HUES6 (cell line): ENCODE results near the gene PRIMA1.

Experiments
- H3K27ac ChIP-seq: 2 replicates; pipeline ENCODE4 v1.7.0; 2013; ENCODE audit warnings: low read depth, mild to moderate bottlenecking, low read length, inconsistent platforms
- H3K27me3 ChIP-seq: 2 replicates; pipeline ENCODE4 v1.6.1; 2013; ENCODE audit warnings: low read length; ENCODE audit not compliant: control insufficient read depth, insufficient read depth
- H3K36me3 ChIP-seq: 2 replicates; pipeline ENCODE4 v1.6.1; 2013; ENCODE audit warnings: low read length; ENCODE audit not compliant: control insufficient read depth, insufficient read depth
- H3K4me1 ChIP-seq: 2 replicates; pipeline ENCODE4 v1.6.1; 2013; ENCODE audit warnings: low read length; ENCODE audit not compliant: control insufficient read depth, insufficient read depth
- H3K4me3 ChIP-seq: 2 replicates; pipeline ENCODE4 v1.5.1; 2013; ENCODE audit warnings: low read depth, low read length
- H3K9ac ChIP-seq: one replicate; pipeline ENCODE4 v1.6.1; 2013; ENCODE audit warnings: mild to moderate bottlenecking, low read length
- H3K9me3 ChIP-seq: 2 replicates; pipeline ENCODE4 v1.6.1; 2013; ENCODE audit warnings: low read depth, low read length; ENCODE audit not compliant: control insufficient read depth, insufficient read depth

Gene PRIMA1, protein sequence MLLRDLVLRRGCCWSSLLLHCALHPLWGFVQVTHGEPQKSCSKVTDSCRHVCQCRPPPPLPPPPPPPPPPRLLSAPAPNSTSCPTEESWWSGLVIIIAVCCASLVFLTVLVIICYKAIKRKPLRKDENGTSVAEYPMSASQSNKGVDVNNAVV

DNA sequence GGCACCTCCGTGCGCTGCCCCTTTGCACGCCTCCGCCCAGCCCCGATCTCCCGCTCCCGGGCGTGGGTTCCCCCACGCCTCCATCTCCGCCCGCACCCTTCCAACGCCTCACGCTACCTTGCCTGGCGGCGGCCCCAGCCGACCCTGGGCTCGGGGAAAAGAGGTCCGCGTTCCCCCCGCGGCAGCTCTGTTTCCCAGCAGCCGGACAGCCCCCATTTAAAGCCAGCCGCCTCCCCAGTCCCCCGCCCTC is at the start of gene PRIMA1:
PRIMA1 (minus strand) TSS at position 193 of the 250 bp plus-strand sequence. CDS start 767 bp downstream, outside the sequence.
- Histone ChIP-seq H3K9ac (peak within 1 kb of the TSS; percentile 55), H3K36me3 (no peaks in the 10 kb centered on the region), H3K4me1 (peaks cover 11% of the 10 kb centered on the region), H3K9me3 (no peaks in the 10 kb centered on the region), H3K27ac (peak within 1 kb of the TSS; percentile 41; the same call in 1 of the 2 replicates), H3K27me3 (peaks cover 37% of the 10 kb centered on the region), H3K4me3 (peak within 1 kb of the TSS; percentile 74)

DNA sequence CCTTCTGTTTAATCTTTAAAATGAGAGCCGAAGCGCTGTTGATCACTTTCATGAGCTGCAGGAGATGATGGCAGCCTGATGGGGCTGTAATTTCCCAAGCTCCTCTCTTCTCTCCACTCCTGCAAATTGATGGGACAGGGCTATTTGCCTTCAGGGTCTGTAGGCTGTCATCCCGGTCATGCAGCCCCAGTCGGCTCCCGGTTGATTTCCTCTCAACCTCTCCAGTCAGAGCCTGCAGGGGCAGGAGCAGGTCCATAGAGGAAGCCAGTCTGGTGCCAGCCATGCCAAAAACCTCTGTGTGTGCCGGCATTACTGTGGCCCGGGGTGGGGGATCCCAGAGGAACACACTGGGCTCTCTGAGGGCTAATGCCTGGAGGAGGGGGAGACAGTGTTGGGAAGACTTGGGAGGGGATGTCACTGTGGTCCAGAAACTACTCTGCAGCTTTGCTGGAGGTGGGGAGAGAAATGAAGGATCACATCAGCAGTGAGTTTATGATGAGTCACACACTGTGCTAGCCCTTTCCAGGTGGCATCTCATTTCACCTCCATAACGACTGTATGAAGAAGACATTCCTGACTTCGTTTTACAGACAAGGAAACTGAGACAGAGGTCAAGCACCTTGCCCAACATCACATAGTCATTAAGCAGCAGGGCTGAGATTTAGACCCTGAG is 46.5 kb upstream of the PRIMA1 start:
- H3K27ac ChIP-seq, result no peak overlapping the region
- H3K27me3 ChIP-seq, result no peaks in the 10 kb centered on the region
- no peak overlapping the region for H3K9ac ChIP-seq
- H3K4me3 ChIP-seq, result no peak overlapping the region
- peaks cover 6% of the 10 kb centered on the region; the same call in 1 of the 2 replicates for H3K4me1 ChIP-seq
- no peaks in the 10 kb centered on the region for H3K9me3 ChIP-seq
- H3K36me3 ChIP-seq, result no peaks in the 10 kb centered on the region

DNA sequence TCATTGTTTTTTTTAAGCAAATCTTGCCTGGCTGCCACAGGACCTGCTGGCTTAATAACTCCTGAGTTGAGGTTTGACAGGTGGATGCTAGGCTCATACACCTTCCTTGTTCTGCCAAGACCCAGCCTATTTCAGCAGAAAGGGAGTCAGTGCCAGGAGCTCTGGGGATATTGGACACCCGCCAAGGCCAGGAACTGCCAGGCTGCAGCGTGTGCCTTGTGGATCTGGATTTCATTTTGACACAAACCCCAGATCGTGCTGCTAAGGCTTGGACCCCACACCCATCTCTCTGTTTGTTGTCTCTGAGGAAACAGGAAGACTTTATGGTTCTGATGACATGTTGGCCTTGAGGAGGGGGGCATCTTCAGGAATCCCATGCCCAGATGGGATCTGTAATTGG is 44.4 kb upstream of the PRIMA1 start:
- Histone ChIP-seq H3K4me1 (peaks cover 4% of the 10 kb centered on the region; the same call in 1 of the 2 replicates), H3K4me3 (no peak overlapping the region), H3K27ac (no peak overlapping the region), H3K9me3 (no peaks in the 10 kb centered on the region), H3K36me3 (no peaks in the 10 kb centered on the region), H3K27me3 (no peaks in the 10 kb centered on the region), H3K9ac (no peak overlapping the region)

DNA sequence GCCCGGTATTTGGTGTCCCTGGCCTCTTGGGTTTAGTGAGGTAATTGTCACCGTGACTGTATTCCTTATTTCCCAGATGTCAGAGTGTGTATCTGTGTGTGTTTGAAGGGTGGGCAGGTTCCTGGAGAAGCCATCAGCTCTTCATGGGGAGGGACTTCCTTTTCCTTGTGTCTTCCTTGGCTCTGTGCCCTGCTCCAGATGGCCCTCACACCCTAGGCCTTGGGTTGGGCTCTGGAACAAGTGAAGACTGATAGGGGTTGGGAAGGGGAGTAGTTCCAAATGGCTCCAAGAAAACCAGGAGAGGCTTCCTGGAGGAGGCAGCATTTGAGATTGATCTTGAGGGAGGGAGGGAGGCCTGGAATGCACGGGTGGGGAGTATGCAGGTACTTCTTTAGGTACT is 43.8 kb upstream of the PRIMA1 start:
- no peak overlapping the region for H3K4me3 ChIP-seq
- no peak overlapping the region for H3K9ac ChIP-seq
- no peak overlapping the region for H3K27ac ChIP-seq
- H3K36me3 ChIP-seq, result no peaks in the 10 kb centered on the region
- H3K4me1 ChIP-seq, result peaks cover 4% of the 10 kb centered on the region; the same call in 1 of the 2 replicates
- no peaks in the 10 kb centered on the region for H3K27me3 ChIP-seq
- H3K9me3 ChIP-seq, result no peaks in the 10 kb centered on the region

DNA sequence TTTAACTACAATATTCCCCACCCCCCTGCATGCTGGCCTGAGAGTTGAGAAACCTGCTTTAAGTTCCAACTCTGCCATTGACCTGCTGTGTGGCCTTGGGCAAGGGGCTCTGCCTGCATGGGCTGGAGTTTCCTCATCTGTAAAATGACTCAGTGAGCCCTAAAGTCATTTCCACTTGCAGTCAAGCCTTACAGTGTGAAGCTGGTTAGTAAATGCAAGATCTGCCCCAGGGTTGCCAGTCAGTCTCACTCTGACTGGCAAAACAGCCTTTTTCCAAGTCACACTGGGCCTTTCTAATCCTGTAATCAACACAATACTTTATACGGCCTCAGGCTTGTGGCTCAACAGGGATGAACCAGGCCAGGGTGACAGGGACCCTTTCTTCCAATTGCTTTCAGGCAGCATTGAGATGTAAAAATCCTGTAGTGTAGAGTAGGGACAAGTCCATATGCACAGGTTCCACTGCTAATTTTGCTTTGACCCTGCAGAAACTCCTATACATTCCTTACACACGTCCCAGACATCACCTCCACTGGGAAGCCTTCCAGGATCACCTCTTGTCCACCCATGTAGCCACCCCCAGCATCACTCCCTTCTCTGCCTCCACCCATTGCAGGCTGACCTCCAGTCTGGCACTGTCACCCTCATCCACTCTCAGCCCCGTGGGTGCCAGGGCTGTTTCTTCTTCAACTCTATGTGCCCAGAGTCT is 42.6 kb upstream of the PRIMA1 start:
- H3K9me3 ChIP-seq, result no peaks in the 10 kb centered on the region
- H3K36me3 ChIP-seq, result no peaks in the 10 kb centered on the region
- no peak overlapping the region for H3K27ac ChIP-seq
- H3K4me3 ChIP-seq, result no peak overlapping the region
- H3K9ac ChIP-seq, result no peak overlapping the region
- no peaks in the 10 kb centered on the region for H3K27me3 ChIP-seq
- peaks cover 4% of the 10 kb centered on the region; the same call in 1 of the 2 replicates for H3K4me1 ChIP-seq

DNA sequence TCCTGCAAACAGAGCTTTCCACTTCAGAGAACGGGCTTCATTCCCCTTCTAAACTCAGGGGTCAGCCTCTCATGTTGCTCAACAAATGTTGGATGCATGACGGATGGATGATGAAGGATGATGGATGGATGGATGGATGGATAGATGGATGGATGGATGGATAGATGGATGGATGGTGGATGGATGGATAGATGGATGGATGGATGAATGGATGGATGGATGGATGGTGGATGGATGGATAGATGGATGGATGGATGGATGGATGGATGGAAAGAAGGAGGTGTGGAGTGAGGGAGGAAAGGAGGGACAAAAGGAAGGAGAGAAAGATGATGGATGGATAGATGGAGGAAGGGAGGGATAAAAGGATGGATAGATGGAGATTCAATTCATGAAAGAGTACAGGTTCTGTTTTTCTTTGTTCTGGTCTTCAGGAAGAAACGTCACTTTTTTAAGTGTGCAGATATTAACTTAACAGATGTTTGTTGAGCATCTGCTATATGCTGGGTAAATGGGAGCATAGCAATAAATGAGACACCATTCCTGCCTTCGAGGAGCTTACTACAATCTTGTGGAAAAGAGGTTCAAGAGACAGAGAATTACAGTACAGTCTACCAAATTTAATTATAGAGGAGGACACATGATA is 41.7 kb upstream of the PRIMA1 start:
- Histone ChIP-seq H3K4me3 (no peak overlapping the region), H3K36me3 (no peaks in the 10 kb centered on the region), H3K9ac (no peak overlapping the region), H3K27me3 (no peaks in the 10 kb centered on the region), H3K27ac (no peak overlapping the region), H3K9me3 (no peaks in the 10 kb centered on the region), H3K4me1 (peaks cover 4% of the 10 kb centered on the region; the same call in 1 of the 2 replicates)

DNA sequence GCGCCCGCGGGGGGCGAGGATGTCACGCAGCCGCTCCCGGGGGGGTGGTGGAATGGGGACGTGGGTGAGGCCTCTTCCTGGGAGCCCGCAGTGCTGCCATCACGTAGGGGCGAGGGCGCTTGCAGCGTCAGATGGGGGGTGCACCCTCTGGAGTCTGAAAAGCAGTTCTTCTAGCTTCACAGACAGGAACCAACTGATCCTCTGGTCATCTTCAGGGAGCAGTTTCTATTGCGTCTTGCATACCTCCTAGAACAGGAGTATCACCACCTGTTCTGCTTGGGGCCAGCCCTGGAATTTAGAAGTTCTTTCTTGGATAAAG is 36.9 kb upstream of the PRIMA1 start:
- Histone ChIP-seq H3K9me3 (no peaks in the 10 kb centered on the region), H3K27me3 (no peaks in the 10 kb centered on the region), H3K27ac (no peak overlapping the region), H3K9ac (no peak overlapping the region), H3K4me3 (no peak overlapping the region), H3K4me1 (no peaks in the 10 kb centered on the region; the same call in 1 of the 2 replicates), H3K36me3 (no peaks in the 10 kb centered on the region)

DNA sequence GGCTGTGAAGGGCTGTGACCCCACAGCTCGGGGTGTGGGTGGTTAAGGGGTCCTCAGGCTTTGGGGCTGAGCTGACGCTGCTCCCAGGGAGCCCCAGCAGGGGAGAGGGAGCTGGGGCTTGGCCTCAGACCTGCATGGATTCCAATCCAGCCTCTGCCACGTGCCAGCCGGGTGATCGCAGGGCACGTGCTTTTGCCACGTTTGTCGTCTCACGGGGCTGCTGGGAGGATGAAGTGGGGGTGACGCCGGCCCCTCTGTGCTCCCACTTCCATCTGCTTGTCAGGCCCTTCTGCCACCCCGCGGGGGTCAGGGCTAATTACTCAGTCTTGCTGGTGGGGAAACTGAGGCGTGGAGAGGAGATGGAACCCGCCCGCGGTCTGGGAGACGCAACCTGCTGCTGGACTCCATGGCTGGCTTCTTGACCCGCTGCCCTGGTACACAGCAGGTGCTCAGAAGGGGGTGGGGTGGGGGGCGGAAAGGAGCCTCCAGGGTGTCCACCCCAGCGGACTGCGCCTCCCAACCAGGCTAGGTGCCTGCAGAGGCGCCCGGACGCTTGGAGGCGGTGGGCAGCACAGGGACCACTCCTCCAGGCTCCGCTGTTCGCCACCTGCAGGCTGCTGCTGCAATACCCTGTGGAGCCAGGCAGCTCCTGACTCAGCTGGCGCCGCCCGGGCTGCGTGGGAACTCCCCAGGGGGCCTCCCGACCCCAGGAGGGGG is 36.4 kb upstream of the PRIMA1 start:
- Histone ChIP-seq H3K9me3 (no peaks in the 10 kb centered on the region), H3K27me3 (no peaks in the 10 kb centered on the region), H3K4me3 (no peak overlapping the region), H3K36me3 (no peaks in the 10 kb centered on the region), H3K27ac (no peak overlapping the region), H3K9ac (no peak overlapping the region), H3K4me1 (no peaks in the 10 kb centered on the region; the same call in 1 of the 2 replicates)

DNA sequence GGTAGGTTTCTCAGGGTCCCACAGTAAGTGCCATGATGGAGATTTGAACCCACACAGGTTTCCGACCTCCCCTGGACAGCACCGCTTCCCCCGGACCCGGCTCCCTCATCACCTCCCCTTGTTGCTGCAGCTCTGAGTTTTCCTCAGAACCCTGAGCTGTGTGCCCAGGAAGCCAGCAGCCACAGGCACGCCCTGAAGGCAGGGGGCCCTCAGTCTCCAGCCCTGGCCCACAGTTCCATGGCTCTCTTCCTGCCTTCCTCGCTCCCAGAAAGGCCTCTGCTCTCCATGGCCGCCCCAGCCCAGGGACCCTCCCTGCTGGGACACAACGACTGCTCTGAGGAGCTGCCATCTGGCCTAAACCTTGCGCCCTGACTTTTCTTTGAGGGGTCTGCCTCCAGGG is 35.8 kb upstream of the PRIMA1 start:
- Histone ChIP-seq H3K4me3 (no peak overlapping the region), H3K36me3 (no peaks in the 10 kb centered on the region), H3K27me3 (no peaks in the 10 kb centered on the region)

DNA sequence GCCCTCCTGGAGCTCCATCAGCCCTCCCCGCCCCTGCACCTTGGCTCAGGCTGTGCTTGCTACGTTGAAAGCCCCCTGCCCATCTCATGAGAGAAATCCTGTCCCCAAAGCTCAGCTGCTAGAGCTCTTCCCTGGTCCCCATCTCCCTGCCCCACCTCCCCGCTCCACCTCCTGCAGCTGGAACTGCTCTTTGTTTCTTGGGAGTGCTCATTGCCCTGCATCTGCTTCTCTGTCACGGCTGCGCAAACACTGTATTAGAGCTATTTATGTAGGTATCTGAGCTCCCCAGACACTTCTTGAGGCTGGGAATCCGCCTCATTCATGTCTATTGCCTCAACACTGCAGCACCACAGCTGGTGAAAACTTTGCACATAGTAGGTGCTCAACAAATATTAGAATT is 32.8 kb upstream of the PRIMA1 start:
- peaks cover under 1% of the 10 kb centered on the region; the same call in 1 of the 2 replicates for H3K9me3 ChIP-seq
- H3K9ac ChIP-seq, result no peak overlapping the region
- H3K36me3 ChIP-seq, result no peaks in the 10 kb centered on the region
- H3K4me1 ChIP-seq, result no peaks in the 10 kb centered on the region; the same call in 1 of the 2 replicates
- H3K27me3 ChIP-seq, result no peaks in the 10 kb centered on the region
- no peak overlapping the region for H3K27ac ChIP-seq
- no peak overlapping the region for H3K4me3 ChIP-seq

More for the DNA sequence above, 35.8 kb upstream of the PRIMA1 start:
- Histone ChIP-seq H3K9ac (no peak overlapping the region), H3K27ac (no peak overlapping the region), H3K4me1 (no peaks in the 10 kb centered on the region; the same call in 1 of the 2 replicates), H3K9me3 (no peaks in the 10 kb centered on the region)
